ENCODE results near the gene ACOT7.
A peak's percentile ranks its signal among the peaks of the same experiment; 100 is the strongest.

The ACOT7 gene

GRCh38 chr1:6417961-6418667, 24.5 kb upstream of the ACOT7 start:
- Mint-ChIP-seq H3K36me3 (ENCODE audit: low read depth) (no peaks in the 10 kb centered on the region), H3K4me3 (no peak overlapping the region), H3K27me3 (peaks cover 95% of the 10 kb centered on the region), H3K4me1 (ENCODE audit: low read depth) (peaks cover 6% of the 10 kb centered on the region), H3K9me3 (no peaks in the 10 kb centered on the region), H3K27ac (no peak overlapping the region)
- intact Hi-C loops (cut with micrococcal nuclease) = no loop called here

- intact Hi-C loops (cut with micrococcal nuclease) = no loop called here
- Mint-ChIP-seq H3K36me3 (ENCODE audit: low read depth) (no peaks in the 10 kb centered on the region), H3K27me3 (peaks cover 90% of the 10 kb centered on the region), H3K4me3 (no peak overlapping the region), H3K27ac (no peak overlapping the region), H3K9me3 (no peaks in the 10 kb centered on the region), H3K4me1 (ENCODE audit: low read depth) (peaks cover 6% of the 10 kb centered on the region)
Observed at GRCh38 chr1:6416906-6417305, 23.3 kb upstream of the ACOT7 start.

- intact Hi-C loops (cut with micrococcal nuclease) = no loop called here
- H3K36me3 Mint-ChIP-seq (ENCODE audit: low read depth) = no peaks in the 10 kb centered on the region
- H3K4me3 Mint-ChIP-seq = no peak overlapping the region
- H3K4me1 Mint-ChIP-seq (ENCODE audit: low read depth) = peaks cover 6% of the 10 kb centered on the region
- H3K9me3 Mint-ChIP-seq = no peaks in the 10 kb centered on the region
- peaks cover 85% of the 10 kb centered on the region for H3K27me3 Mint-ChIP-seq
- no peak overlapping the region for H3K27ac Mint-ChIP-seq
Observed at GRCh38 chr1:6416295-6416656, 22.7 kb upstream of the ACOT7 start.

GRCh38 chr1:6414881-6415626, 21.5 kb upstream of the ACOT7 start:
- Mint-ChIP-seq H3K27ac (no peak overlapping the region), H3K27me3 (peaks cover 81% of the 10 kb centered on the region), H3K4me3 (no peak overlapping the region), H3K36me3 (ENCODE audit: low read depth) (no peaks in the 10 kb centered on the region), H3K4me1 (ENCODE audit: low read depth) (peaks cover 6% of the 10 kb centered on the region), H3K9me3 (no peaks in the 10 kb centered on the region)
- intact Hi-C loops (cut with micrococcal nuclease) = no loop called here

GRCh38 chr1:6414443-6414844, 20.9 kb upstream of the ACOT7 start:
- Mint-ChIP-seq H3K4me3 (no peak overlapping the region), H3K4me1 (ENCODE audit: low read depth) (peaks cover 6% of the 10 kb centered on the region), H3K27me3 (peaks cover 75% of the 10 kb centered on the region), H3K9me3 (no peaks in the 10 kb centered on the region), H3K27ac (no peak overlapping the region), H3K36me3 (ENCODE audit: low read depth) (no peaks in the 10 kb centered on the region)
- intact Hi-C loops (cut with micrococcal nuclease) = no loop called here

- no peak overlapping the region for H3K4me3 Mint-ChIP-seq
- peaks cover 65% of the 10 kb centered on the region for H3K27me3 Mint-ChIP-seq
- no peak overlapping the region for H3K27ac Mint-ChIP-seq
- H3K9me3 Mint-ChIP-seq = no peaks in the 10 kb centered on the region
- peaks cover 6% of the 10 kb centered on the region for H3K4me1 Mint-ChIP-seq (ENCODE audit: low read depth)
- no peaks in the 10 kb centered on the region for H3K36me3 Mint-ChIP-seq (ENCODE audit: low read depth)
- intact Hi-C loops (cut with micrococcal nuclease) = no loop called here
Observed at GRCh38 chr1:6412896-6413295, 19.3 kb upstream of the ACOT7 start.

- Mint-ChIP-seq H3K9me3 (no peaks in the 10 kb centered on the region), H3K27ac (no peak overlapping the region), H3K4me3 (no peak overlapping the region)
Observed at GRCh38 chr1:6410248-6410893, 16.8 kb upstream of the ACOT7 start.

GRCh38 chr1:6409733-6410132, 16.2 kb upstream of the ACOT7 start:
- no peaks in the 10 kb centered on the region for H3K36me3 Mint-ChIP-seq (ENCODE audit: low read depth)
- peaks cover 6% of the 10 kb centered on the region for H3K4me1 Mint-ChIP-seq (ENCODE audit: low read depth)
- no peak overlapping the region for H3K4me3 Mint-ChIP-seq
- H3K27ac Mint-ChIP-seq = no peak overlapping the region
- no peaks in the 10 kb centered on the region for H3K9me3 Mint-ChIP-seq
- H3K27me3 Mint-ChIP-seq = peaks cover 58% of the 10 kb centered on the region
- intact Hi-C loops (cut with micrococcal nuclease) = loop anchor here (5.0 kb wide), 1 partner anchor 162 kb away; no protein-coding TSS in a partner anchor

More at GRCh38 chr1:6410248-6410893, 16.8 kb upstream of the ACOT7 start:
- Mint-ChIP-seq H3K27me3 (peaks cover 56% of the 10 kb centered on the region), H3K4me1 (ENCODE audit: low read depth) (peaks cover 6% of the 10 kb centered on the region), H3K36me3 (ENCODE audit: low read depth) (no peaks in the 10 kb centered on the region)
- intact Hi-C loops (cut with micrococcal nuclease) = no loop called here

- peaks cover 53% of the 10 kb centered on the region for H3K27me3 Mint-ChIP-seq
- H3K4me1 Mint-ChIP-seq (ENCODE audit: low read depth) = peaks cover under 1% of the 10 kb centered on the region
- intact Hi-C loops (cut with micrococcal nuclease) = loop anchor here (5.0 kb wide), 1 partner anchor 162 kb away; no protein-coding TSS in a partner anchor
Observed at GRCh38 chr1:6409053-6409452, 15.5 kb upstream of the ACOT7 start.

GRCh38 chr1:6408023-6408422, 14.5 kb upstream of the ACOT7 start:
- H3K36me3 Mint-ChIP-seq (ENCODE audit: low read depth) = no peaks in the 10 kb centered on the region
- H3K4me3 Mint-ChIP-seq = no peak overlapping the region
- H3K27ac Mint-ChIP-seq = no peak overlapping the region
- H3K9me3 Mint-ChIP-seq = no peaks in the 10 kb centered on the region
- intact Hi-C loops (cut with micrococcal nuclease) = loop anchor here (5.0 kb wide), 1 partner anchor 161 kb away; no protein-coding TSS in a partner anchor
- peaks cover 48% of the 10 kb centered on the region for H3K27me3 Mint-ChIP-seq
- H3K4me1 Mint-ChIP-seq (ENCODE audit: low read depth) = no peaks in the 10 kb centered on the region

More at GRCh38 chr1:6409053-6409452, 15.5 kb upstream of the ACOT7 start:
- H3K27ac Mint-ChIP-seq = no peak overlapping the region
- H3K36me3 Mint-ChIP-seq (ENCODE audit: low read depth) = no peaks in the 10 kb centered on the region
- no peaks in the 10 kb centered on the region for H3K9me3 Mint-ChIP-seq
- H3K4me3 Mint-ChIP-seq = no peak overlapping the region

GRCh38 chr1:6401673-6402072, 8.1 kb upstream of the ACOT7 start:
- Mint-ChIP-seq H3K27ac (peak overlapping the region; percentile 63), H3K4me1 (ENCODE audit: low read depth) (peaks cover 15% of the 10 kb centered on the region), H3K4me3 (no peak overlapping the region), H3K27me3 (peaks cover 33% of the 10 kb centered on the region), H3K36me3 (ENCODE audit: low read depth) (no peaks in the 10 kb centered on the region), H3K9me3 (no peaks in the 10 kb centered on the region)
- intact Hi-C loops (cut with micrococcal nuclease) = no loop called here

- intact Hi-C loops (cut with micrococcal nuclease) = no loop called here
- Mint-ChIP-seq H3K9me3 (no peaks in the 10 kb centered on the region), H3K4me3 (no peak overlapping the region), H3K27ac (peak overlapping the region; percentile 7), H3K27me3 (peaks cover 19% of the 10 kb centered on the region), H3K36me3 (ENCODE audit: low read depth) (no peaks in the 10 kb centered on the region), H3K4me1 (ENCODE audit: low read depth) (peaks cover 24% of the 10 kb centered on the region)
Observed at GRCh38 chr1:6399294-6399693, 5.7 kb upstream of the ACOT7 start.

GRCh38 chr1:6397844-6398441, 4.4 kb upstream of the ACOT7 start:
- Mint-ChIP-seq H3K27me3 (peaks cover 15% of the 10 kb centered on the region), H3K4me3 (no peak overlapping the region), H3K27ac (peak overlapping the region; percentile 48), H3K9me3 (no peaks in the 10 kb centered on the region), H3K36me3 (ENCODE audit: low read depth) (no peaks in the 10 kb centered on the region), H3K4me1 (ENCODE audit: low read depth) (peaks cover 29% of the 10 kb centered on the region)
- intact Hi-C loops (cut with micrococcal nuclease) = no loop called here

- no peaks in the 10 kb centered on the region for H3K36me3 Mint-ChIP-seq (ENCODE audit: low read depth)
- H3K4me1 Mint-ChIP-seq (ENCODE audit: low read depth) = peaks cover 36% of the 10 kb centered on the region
- H3K27me3 Mint-ChIP-seq = peaks cover 21% of the 10 kb centered on the region
- no peak overlapping the region for H3K4me3 Mint-ChIP-seq
- H3K9me3 Mint-ChIP-seq = no peaks in the 10 kb centered on the region
- H3K27ac Mint-ChIP-seq = no peak overlapping the region
- intact Hi-C loops (cut with micrococcal nuclease) = no loop called here
Observed at GRCh38 chr1:6396998-6397397, 3.4 kb upstream of the ACOT7 start.
